Measurements from ENCODE around the gene NTHL1. TPM values are rescaled to one million over a fixed set of nuclear protein-coding genes. Genes with fewer than 3 reads are reported as not detected.

The NTHL1 gene
- polyA plus RNA-seq, 3 donors = 9.2 to 22.4 (median 9.6) TPM

GRCh38 chr16:1998852-1999801, 48.5 kb downstream of the NTHL1 start:
- no peak overlapping the region for H3K4me3 Mint-ChIP-seq
- Histone ChIP-seq H3K9me3 (replicated peaks in 1 of 2; ENCODE audit: control insufficient read depth in 1 of 2, insufficient read depth in 1 of 2, low read length in 2 of 2) (no peaks in the 10 kb centered on the region), H3K36me3 (replicated peaks in 1 of 2; ENCODE audit: control insufficient read depth in 1 of 2, insufficient read depth in 2 of 2, low read length in 2 of 2) (peaks cover 52 to 69% of the 10 kb centered on the region in 2 donors), H2AFZ (ENCODE audit: insufficient read depth, low read depth, low read length, poor library complexity, severe bottlenecking) (no peak overlapping the region), H3K4me1 (ENCODE audit: control insufficient read depth in 1 of 2, insufficient read depth in 2 of 2, low read length in 2 of 2) (peaks cover 3 to 4% of the 10 kb centered on the region in 2 donors), H3K27ac (ENCODE audit: low read depth in 1 of 2, low read length in 2 of 2) (no peak overlapping the region), H4K20me1 (ENCODE audit: insufficient read depth, low read length) (peaks cover 21% of the 10 kb centered on the region), H3K4me2 (replicated peaks; ENCODE audit: extremely low read depth, low read length, poor library complexity, severe bottlenecking) (no peak overlapping the region), H3K79me2 (ENCODE audit: insufficient read depth, low read length) (peaks cover 7% of the 10 kb centered on the region), H3K27me3 (ENCODE audit: control insufficient read depth in 2 of 2, insufficient read depth in 2 of 2, low read length in 2 of 2) (no peaks in the 10 kb centered on the region), H3K9ac (ENCODE audit: insufficient read depth, low read length, poor library complexity, severe bottlenecking) (no peak overlapping the region), H3K4me3 (replicated peaks in 1 of 3; ENCODE audit: low read depth in 2 of 3, low read length in 3 of 3) (no peak overlapping the region)
- no peak for DNase-seq
- H3K27ac Mint-ChIP-seq = no peak overlapping the region
- intact Hi-C loops (cut with micrococcal nuclease) = no loop called here
- TF ChIP-seq CTCF (IDR thresholded peaks at IDR 0.05) = no peak
- 96% methylated on average over 32 of the region's 39 CpGs for WGBS (ENCODE audit: insufficient coverage)
- peaks cover 2% of the 10 kb centered on the region for H3K4me1 Mint-ChIP-seq
- H3K36me3 Mint-ChIP-seq = peaks cover 47 to 59% of the 10 kb centered on the region in 2 donors
- no peaks in the 10 kb centered on the region for H3K27me3 Mint-ChIP-seq (ENCODE audit: low read depth in 3 of 3)
- no peaks in the 10 kb centered on the region for H3K9me3 Mint-ChIP-seq

- Mint-ChIP-seq H3K4me3 (no peak overlapping the region), H3K27me3 (ENCODE audit: low read depth in 3 of 3) (peaks cover 0 to 4% (median 0%) of the 10 kb centered on the region in 3 donors), H3K9me3 (peaks cover 0 to 1% (median 0%) of the 10 kb centered on the region in 7 donors), H3K4me1 (peaks cover 1% of the 10 kb centered on the region), H3K36me3 (peaks cover 47 to 59% of the 10 kb centered on the region in 2 donors), H3K27ac (no peak overlapping the region)
- Histone ChIP-seq H2AFZ (ENCODE audit: insufficient read depth, low read depth, low read length, poor library complexity, severe bottlenecking) (no peak overlapping the region), H3K79me2 (ENCODE audit: insufficient read depth, low read length) (peaks cover 2% of the 10 kb centered on the region), H3K4me2 (replicated peaks; ENCODE audit: extremely low read depth, low read length, poor library complexity, severe bottlenecking) (no peak overlapping the region), H3K4me1 (ENCODE audit: control insufficient read depth in 1 of 2, insufficient read depth in 2 of 2, low read length in 2 of 2) (no peaks in the 10 kb centered on the region), H3K4me3 (replicated peaks in 1 of 3; ENCODE audit: low read depth in 2 of 3, low read length in 3 of 3) (no peak overlapping the region), H3K9ac (ENCODE audit: insufficient read depth, low read length, poor library complexity, severe bottlenecking) (no peak overlapping the region), H3K36me3 (replicated peaks in 1 of 2; ENCODE audit: control insufficient read depth in 1 of 2, insufficient read depth in 2 of 2, low read length in 2 of 2) (peaks cover 52 to 67% of the 10 kb centered on the region in 2 donors), H3K27ac (ENCODE audit: low read depth in 1 of 2, low read length in 2 of 2) (no peak overlapping the region), H3K9me3 (replicated peaks in 1 of 2; ENCODE audit: control insufficient read depth in 1 of 2, insufficient read depth in 1 of 2, low read length in 2 of 2) (no peaks in the 10 kb centered on the region), H3K27me3 (ENCODE audit: control insufficient read depth in 2 of 2, insufficient read depth in 2 of 2, low read length in 2 of 2) (no peaks in the 10 kb centered on the region), H4K20me1 (ENCODE audit: insufficient read depth, low read length) (peaks cover 14% of the 10 kb centered on the region)
- no peak for DNase-seq
- intact Hi-C loops (cut with micrococcal nuclease) = no loop called here
- no peak for TF ChIP-seq CTCF (IDR thresholded peaks at IDR 0.05)
- 96% methylated on average over 24 of the region's 27 CpGs for WGBS (ENCODE audit: insufficient coverage)
Measured at GRCh38 chr16:1998360-1998835, 49.2 kb downstream of the NTHL1 start.
